ENCODE results near the gene FOXJ1. TPM values are rescaled to one million over a fixed set of nuclear protein-coding genes. Genes with fewer than 3 reads are reported as not detected.

The FOXJ1 gene
- total RNA-seq, 1 donor from 2014 or later, result 4.5 TPM

DNA sequence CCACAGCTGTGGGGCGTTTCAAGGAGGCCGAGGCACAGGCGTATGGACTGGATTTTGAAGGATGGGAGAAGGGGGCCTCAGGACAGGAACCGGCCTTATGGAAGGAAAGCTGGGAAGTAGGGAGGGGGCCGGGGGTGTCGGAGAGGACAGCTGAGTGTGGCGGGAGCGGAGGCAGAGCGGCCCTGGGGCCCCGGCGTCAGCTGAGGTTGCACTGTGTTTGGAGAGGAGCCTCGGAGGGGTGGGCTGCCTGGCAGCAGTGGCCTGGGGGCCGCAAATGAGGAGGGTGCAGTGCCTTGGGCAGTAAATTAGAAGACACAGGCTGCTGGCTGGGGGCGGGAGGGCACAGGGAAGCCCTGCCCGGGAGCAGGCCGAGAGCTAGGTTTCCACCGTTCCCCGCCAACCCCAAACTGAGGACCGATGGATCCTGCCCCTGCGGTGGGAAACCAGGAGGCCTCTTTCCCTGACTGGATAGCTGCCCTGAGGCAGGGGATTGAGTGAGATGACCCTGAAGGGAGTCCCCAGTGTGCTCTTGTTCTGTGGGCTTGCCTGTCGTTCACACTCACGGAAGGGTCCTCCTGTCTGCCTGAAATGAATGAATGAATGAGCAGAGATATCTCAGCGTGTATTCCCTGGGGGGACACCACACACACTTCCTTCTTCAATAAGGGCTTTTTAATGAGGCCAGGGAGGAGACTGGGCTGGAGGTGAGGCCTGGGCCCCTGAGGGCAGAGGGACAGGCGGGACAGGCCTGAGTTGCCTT, 18.4 kb downstream of the FOXJ1 start:
- Mint-ChIP-seq H3K9me3 (no peaks in the 10 kb centered on the region), H3K4me1 (peaks cover 16% of the 10 kb centered on the region), H3K36me3 (ENCODE audit: low read depth) (no peaks in the 10 kb centered on the region), H3K27ac (ENCODE audit: unreplicated experiment) (peak overlapping the region; percentile 94), H3K27me3 (ENCODE audit: low read depth) (no peaks in the 10 kb centered on the region), H3K4me3 (no peak overlapping the region)
- TF ChIP-seq, protein P1, sequence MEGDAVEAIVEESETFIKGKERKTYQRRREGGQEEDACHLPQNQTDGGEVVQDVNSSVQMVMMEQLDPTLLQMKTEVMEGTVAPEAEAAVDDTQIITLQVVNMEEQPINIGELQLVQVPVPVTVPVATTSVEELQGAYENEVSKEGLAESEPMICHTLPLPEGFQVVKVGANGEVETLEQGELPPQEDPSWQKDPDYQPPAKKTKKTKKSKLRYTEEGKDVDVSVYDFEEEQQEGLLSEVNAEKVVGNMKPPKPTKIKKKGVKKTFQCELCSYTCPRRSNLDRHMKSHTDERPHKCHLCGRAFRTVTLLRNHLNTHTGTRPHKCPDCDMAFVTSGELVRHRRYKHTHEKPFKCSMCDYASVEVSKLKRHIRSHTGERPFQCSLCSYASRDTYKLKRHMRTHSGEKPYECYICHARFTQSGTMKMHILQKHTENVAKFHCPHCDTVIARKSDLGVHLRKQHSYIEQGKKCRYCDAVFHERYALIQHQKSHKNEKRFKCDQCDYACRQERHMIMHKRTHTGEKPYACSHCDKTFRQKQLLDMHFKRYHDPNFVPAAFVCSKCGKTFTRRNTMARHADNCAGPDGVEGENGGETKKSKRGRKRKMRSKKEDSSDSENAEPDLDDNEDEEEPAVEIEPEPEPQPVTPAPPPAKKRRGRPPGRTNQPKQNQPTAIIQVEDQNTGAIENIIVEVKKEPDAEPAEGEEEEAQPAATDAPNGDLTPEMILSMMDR (conservative IDR thresholded peaks at IDR 0.05), result no peak
- no peak for DNase-seq (ENCODE audit: low read depth, low spot score)

- peaks cover 16% of the 10 kb centered on the region for H3K4me1 Mint-ChIP-seq
- H3K27ac Mint-ChIP-seq (ENCODE audit: unreplicated experiment), result peak overlapping the region; percentile 94
- H3K36me3 Mint-ChIP-seq (ENCODE audit: low read depth), result no peaks in the 10 kb centered on the region
- TF ChIP-seq, protein P1 (conservative IDR thresholded peaks at IDR 0.05), result no peak
- H3K4me3 Mint-ChIP-seq, result no peak overlapping the region
- no peak for DNase-seq (ENCODE audit: low read depth, low spot score)
- no peaks in the 10 kb centered on the region for H3K9me3 Mint-ChIP-seq
- H3K27me3 Mint-ChIP-seq (ENCODE audit: low read depth), result no peaks in the 10 kb centered on the region
Observed at GRCh38 chr17:76121932-76122430, 19.1 kb downstream of the FOXJ1 start.

DNA sequence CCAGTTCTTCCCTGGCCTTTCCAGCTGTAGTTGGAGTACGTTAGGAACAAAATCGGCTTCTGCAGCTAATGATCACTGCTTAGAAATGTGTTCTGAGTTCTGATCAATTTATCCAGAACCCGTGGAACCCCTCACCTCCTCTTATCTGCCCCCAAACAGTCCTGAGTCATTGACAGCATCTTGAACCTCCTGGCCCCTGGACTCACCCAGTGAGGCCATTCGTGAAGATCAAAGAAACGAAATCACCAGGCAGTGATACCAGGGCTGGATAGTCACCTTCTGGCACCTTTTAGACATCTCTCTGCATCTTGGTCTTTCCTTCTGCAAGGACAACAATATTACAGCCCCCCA, 20.4 kb downstream of the FOXJ1 start:
- Mint-ChIP-seq H3K27me3 (ENCODE audit: low read depth) (no peaks in the 10 kb centered on the region), H3K9me3 (no peaks in the 10 kb centered on the region), H3K27ac (ENCODE audit: unreplicated experiment) (no peak overlapping the region), H3K4me3 (peak overlapping the region; percentile 18), H3K4me1 (peaks cover 16% of the 10 kb centered on the region), H3K36me3 (ENCODE audit: low read depth) (no peaks in the 10 kb centered on the region)
- no peak for DNase-seq (ENCODE audit: low read depth, low spot score)
- TF ChIP-seq, protein P1 (conservative IDR thresholded peaks at IDR 0.05), result no peak

DNA sequence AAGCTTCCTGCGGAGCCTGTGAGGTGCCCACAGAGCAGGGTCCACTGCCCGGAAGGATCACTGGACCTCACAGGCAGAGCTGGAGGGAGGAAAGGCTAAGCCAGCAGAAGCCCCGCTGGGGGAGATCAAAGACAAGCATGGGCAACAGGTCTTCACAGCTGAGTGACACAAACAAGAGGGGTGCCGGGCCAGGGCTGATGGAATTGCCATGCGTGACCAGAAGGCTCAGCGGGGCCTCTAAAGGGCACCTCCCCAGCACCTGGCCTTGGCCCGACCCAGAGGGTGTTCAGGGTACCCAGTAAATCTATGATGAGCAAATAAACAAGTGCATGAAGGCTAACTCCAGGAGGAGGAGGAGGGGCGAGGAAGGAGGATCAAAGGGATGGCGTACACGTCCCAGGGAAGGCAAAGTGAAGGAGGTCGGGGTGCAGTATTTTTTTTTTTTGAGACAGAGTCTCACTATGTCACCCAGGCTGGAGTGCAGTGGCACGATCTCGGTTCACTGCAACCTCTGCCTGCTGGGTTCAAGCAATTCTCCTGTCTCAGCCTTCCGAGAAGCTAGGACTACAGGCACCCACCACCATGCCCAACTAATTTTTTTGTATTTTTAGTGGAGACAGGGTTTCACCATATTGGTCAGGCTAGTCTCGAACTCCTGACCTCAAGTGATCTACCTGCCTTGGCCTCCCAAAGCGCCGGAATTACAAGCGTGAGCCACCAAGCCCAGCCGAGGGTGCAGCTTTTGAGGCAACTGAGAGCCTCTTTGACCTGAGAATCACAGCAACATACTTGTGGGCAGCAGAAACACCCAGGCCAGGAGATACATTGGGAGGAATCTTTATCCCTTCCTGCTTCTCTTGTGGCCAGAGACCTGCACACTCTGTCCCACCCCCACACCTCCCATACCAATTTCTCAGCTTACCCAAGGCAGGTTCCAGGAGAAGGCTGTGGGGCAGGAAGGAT, 21.4 kb downstream of the FOXJ1 start:
- TF ChIP-seq, protein P1 (conservative IDR thresholded peaks at IDR 0.05), result no peak
- Mint-ChIP-seq H3K9me3 (no peaks in the 10 kb centered on the region), H3K27me3 (ENCODE audit: low read depth) (no peaks in the 10 kb centered on the region), H3K4me3 (no peak overlapping the region), H3K36me3 (ENCODE audit: low read depth) (no peaks in the 10 kb centered on the region), H3K27ac (ENCODE audit: unreplicated experiment) (no peak overlapping the region), H3K4me1 (peaks cover 16% of the 10 kb centered on the region)
- no peak for DNase-seq (ENCODE audit: low read depth, low spot score)

DNA sequence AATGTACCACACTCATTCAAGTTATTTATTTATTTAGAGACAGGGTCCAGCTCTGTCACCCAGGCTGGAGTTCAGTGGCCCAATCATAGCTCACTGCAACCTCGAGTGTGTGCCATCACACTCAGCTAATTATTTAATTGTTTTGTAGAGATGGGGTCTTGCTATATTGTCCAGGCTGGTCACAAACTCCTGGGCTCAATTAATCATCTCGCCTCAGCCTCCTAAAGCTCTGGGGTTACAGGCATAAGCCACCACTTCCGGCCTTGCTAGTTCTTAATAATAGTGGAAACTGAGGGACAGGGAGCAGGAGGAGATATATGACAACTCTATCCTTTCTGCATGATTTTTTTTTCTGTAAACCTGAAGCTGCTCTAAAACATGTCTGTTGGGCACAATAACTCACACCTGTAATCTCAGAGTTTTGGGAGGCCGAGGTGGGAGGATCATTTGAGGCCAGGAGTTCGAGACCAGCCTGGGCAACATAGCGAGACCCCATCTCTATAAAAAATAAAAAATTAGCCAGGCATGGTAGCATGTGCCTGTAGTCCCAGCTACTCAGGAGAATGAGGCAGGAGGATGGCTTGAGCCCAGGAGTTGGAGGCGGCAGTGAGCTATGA, 25.8 kb downstream of the FOXJ1 start:
- TF ChIP-seq, protein P1 (conservative IDR thresholded peaks at IDR 0.05), result no peak
- no peak overlapping the region for H3K27ac Mint-ChIP-seq (ENCODE audit: unreplicated experiment)
- DNase-seq (ENCODE audit: low read depth, low spot score), result no peak
- no peaks in the 10 kb centered on the region for H3K36me3 Mint-ChIP-seq (ENCODE audit: low read depth)
- H3K4me1 Mint-ChIP-seq, result no peaks in the 10 kb centered on the region
- no peaks in the 10 kb centered on the region for H3K9me3 Mint-ChIP-seq
- no peak overlapping the region for H3K4me3 Mint-ChIP-seq
- peaks cover 9% of the 10 kb centered on the region for H3K27me3 Mint-ChIP-seq (ENCODE audit: low read depth)
